ENCODE results near the gene GPR35. TPM values are rescaled to one million over a fixed set of nuclear protein-coding genes. Genes with fewer than 3 reads are reported as not detected.

Gene GPR35
- total RNA-seq, 4 donors from 2014 or later, result 1.8 to 4.0 (median 2.2) TPM

GRCh38 chr2:240620149-240620731 is 5.0 kb upstream of the GPR35 start:
- WGBS, result 95% methylated on average over 8 of the region's 13 CpGs
- H3K9me3 ChIP-seq, result no peaks in the 10 kb centered on the region
- H3K36me3 ChIP-seq, result peaks cover 0 to 4% (median 0%) of the 10 kb centered on the region in 4 donors
- TF ChIP-seq POLR2AphosphoS5 (IDR thresholded peaks at IDR 0.05) (no peak), EP300 (IDR thresholded peaks at IDR 0.05) (no peak), POLR2A (IDR thresholded peaks at IDR 0.05; ENCODE audit: low read depth) (no peak)
- TF ChIP-seq, protein P1, sequence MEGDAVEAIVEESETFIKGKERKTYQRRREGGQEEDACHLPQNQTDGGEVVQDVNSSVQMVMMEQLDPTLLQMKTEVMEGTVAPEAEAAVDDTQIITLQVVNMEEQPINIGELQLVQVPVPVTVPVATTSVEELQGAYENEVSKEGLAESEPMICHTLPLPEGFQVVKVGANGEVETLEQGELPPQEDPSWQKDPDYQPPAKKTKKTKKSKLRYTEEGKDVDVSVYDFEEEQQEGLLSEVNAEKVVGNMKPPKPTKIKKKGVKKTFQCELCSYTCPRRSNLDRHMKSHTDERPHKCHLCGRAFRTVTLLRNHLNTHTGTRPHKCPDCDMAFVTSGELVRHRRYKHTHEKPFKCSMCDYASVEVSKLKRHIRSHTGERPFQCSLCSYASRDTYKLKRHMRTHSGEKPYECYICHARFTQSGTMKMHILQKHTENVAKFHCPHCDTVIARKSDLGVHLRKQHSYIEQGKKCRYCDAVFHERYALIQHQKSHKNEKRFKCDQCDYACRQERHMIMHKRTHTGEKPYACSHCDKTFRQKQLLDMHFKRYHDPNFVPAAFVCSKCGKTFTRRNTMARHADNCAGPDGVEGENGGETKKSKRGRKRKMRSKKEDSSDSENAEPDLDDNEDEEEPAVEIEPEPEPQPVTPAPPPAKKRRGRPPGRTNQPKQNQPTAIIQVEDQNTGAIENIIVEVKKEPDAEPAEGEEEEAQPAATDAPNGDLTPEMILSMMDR (IDR thresholded peaks at IDR 0.05), result no peak
- no peak for DNase-seq (ENCODE audit: extremely low spot score)
- intact Hi-C loops (cut with DNase I), result no loop called here
- no peak overlapping the region for H3K4me3 ChIP-seq
- peaks cover 0 to 9% (median 0%) of the 10 kb centered on the region in 4 donors for H3K27me3 ChIP-seq
- no peak overlapping the region for H3K27ac ChIP-seq (replicated peaks in 1 of 4)
- peaks cover 0 to 2% (median 0%) of the 10 kb centered on the region in 4 donors for H3K4me1 ChIP-seq

- H3K27me3 ChIP-seq, result peaks cover 0 to 11% (median 0%) of the 10 kb centered on the region in 4 donors
- H3K36me3 ChIP-seq, result peaks cover 0 to 4% (median 0%) of the 10 kb centered on the region in 4 donors
- intact Hi-C loops (cut with DNase I), result no loop called here
- no peak for DNase-seq (ENCODE audit: extremely low spot score)
- no peak overlapping the region for H3K27ac ChIP-seq (replicated peaks in 1 of 4)
- peaks cover 0 to 4% (median 0%) of the 10 kb centered on the region in 4 donors for H3K4me1 ChIP-seq
- H3K9me3 ChIP-seq, result no peaks in the 10 kb centered on the region
- H3K4me3 ChIP-seq, result no peak overlapping the region
- no peak for TF ChIP-seq EP300 (IDR thresholded peaks at IDR 0.05)
- TF ChIP-seq, protein P1 (IDR thresholded peaks at IDR 0.05), result no peak
- no peak for TF ChIP-seq POLR2AphosphoS5 (IDR thresholded peaks at IDR 0.05)
- no peak for TF ChIP-seq POLR2A (IDR thresholded peaks at IDR 0.05; ENCODE audit: low read depth)
- 83% methylated on average over 7 of the region's 7 CpGs for WGBS
Measured at GRCh38 chr2:240620859-240621258, 4.4 kb upstream of the GPR35 start.

- H3K4me3 ChIP-seq, result no peak overlapping the region
- 74% methylated on average over 9 of the region's 9 CpGs for WGBS
- peaks cover 0 to 6% (median 2%) of the 10 kb centered on the region in 4 donors for H3K4me1 ChIP-seq
- intact Hi-C loops (cut with DNase I), result no loop called here
- no peak overlapping the region for H3K27ac ChIP-seq (replicated peaks in 1 of 4)
- peaks cover 0 to 4% (median 0%) of the 10 kb centered on the region in 4 donors for H3K36me3 ChIP-seq
- H3K9me3 ChIP-seq, result no peaks in the 10 kb centered on the region
- no peak for DNase-seq (ENCODE audit: extremely low spot score)
- TF ChIP-seq, protein P1 (IDR thresholded peaks at IDR 0.05), result no peak
- TF ChIP-seq EP300 (IDR thresholded peaks at IDR 0.05) (no peak), POLR2A (IDR thresholded peaks at IDR 0.05; ENCODE audit: low read depth) (no peak), POLR2AphosphoS5 (IDR thresholded peaks at IDR 0.05) (no peak)
- peaks cover 0 to 11% (median 0%) of the 10 kb centered on the region in 4 donors for H3K27me3 ChIP-seq
Measured at GRCh38 chr2:240622060-240622411, 3.2 kb upstream of the GPR35 start.

DNA sequence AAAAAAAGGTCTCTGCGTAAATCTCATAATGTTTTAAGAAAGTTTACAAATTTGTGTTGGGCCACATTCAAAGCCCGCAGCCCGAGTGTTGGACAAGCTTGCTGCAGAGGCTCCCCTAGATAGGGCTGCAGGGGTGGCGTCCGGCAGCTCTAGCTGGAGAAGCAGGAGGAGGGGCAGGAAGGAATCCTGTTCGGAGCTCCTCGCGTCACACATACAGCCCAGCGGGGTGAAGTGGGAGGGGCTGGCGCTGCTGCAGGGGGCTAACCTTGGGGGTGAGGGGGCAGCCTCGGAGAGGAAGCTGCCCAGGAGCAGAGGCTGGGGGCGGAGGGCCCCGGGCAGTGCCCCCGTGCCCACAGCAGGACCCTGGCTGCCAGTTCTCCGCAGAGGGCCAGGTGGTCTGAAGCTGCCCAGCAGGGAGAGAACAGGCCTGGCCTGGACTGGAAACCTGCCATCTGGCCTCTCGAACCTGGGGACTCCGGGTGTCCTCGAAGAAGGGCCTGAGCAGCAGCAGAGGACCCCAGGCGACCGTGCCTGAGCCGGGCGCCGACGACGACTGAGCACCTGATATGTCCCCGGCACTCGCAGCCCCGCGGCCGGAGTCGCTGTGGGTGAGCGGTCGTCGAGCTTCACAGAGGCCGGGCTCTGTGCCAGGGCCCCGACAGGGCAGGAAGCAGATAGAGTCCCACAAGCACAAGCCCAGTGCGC is 2.6 kb upstream of the GPR35 start:
- no peak for DNase-seq (ENCODE audit: extremely low spot score)
- H3K27ac ChIP-seq (replicated peaks in 1 of 4), result no peak overlapping the region
- H3K4me3 ChIP-seq, result no peak overlapping the region
- intact Hi-C loops (cut with DNase I), result no loop called here
- H3K4me1 ChIP-seq, result peaks cover 0 to 9% (median 2%) of the 10 kb centered on the region in 4 donors
- H3K9me3 ChIP-seq, result no peaks in the 10 kb centered on the region
- 70% methylated on average over 27 of the region's 37 CpGs for whole genome bisulfite sequencing
- H3K36me3 ChIP-seq, result peaks cover 0 to 4% (median 0%) of the 10 kb centered on the region in 4 donors
- TF ChIP-seq POLR2AphosphoS5 (IDR thresholded peaks at IDR 0.05) (no peak), POLR2A (IDR thresholded peaks at IDR 0.05; ENCODE audit: low read depth) (no peak), EP300 (IDR thresholded peaks at IDR 0.05) (no peak)
- TF ChIP-seq, protein P1 (IDR thresholded peaks at IDR 0.05), result no peak
- peaks cover 0 to 11% (median 0%) of the 10 kb centered on the region in 4 donors for H3K27me3 ChIP-seq
